K562 (cell line): ENCODE measurements around the gene PINK1. TPM values are rescaled to one million over a fixed set of nuclear protein-coding genes. Genes with fewer than 3 reads are reported as not detected.
A peak's percentile ranks its signal among the peaks of the same experiment; 100 is the strongest.

Source experiments
- BCOR ChIP-seq: fragments of 450-650 bp; IDR thresholded peaks from 2 replicates; pipeline ENCODE4 v1.6.1; 2016
- ELK3 ChIP-seq: fragments of 450-650 bp; formaldehyde crosslinking; IDR thresholded peaks from 2 replicates; pipeline ENCODE4 v1.4.0; 2020; ENCODE audit warnings: mild to moderate bottlenecking
- EZH2 ChIP-seq: IDR thresholded peaks from 2 replicates; pipeline ENCODE4 v1.6.1; 2012; ENCODE audit warnings: low read depth, mild to moderate bottlenecking, inconsistent platforms, low read length, borderline replicate concordance
- HNRNPK ChIP-seq: fragments of 200-400 bp; formaldehyde crosslinking; IDR thresholded peaks from one replicate; pipeline ENCODE4 v1.6.1; 2018; ENCODE audit warnings: mild to moderate bottlenecking, low read depth, low read length; ENCODE audit not compliant: poor library complexity, severe bottlenecking
- JUND ChIP-seq, 2 experiments: IDR thresholded peaks; 2 replicates in 1 of 2; 3 replicates in 1 of 2; pipeline ENCODE4 v1.6.1; 2011; ENCODE audit warnings: borderline replicate concordance in 2 of 2, low read depth in 2 of 2, low read length in 2 of 2, improper control_type of control experiment in 1 of 2, missing biosample characterization in 1 of 2, missing genetic modification characterization in 1 of 2, missing genetic modification reagents in 1 of 2
- MAX ChIP-seq: sonication (generic); formaldehyde crosslinking; IDR thresholded peaks from 2 replicates; pipeline ENCODE4 v1.9.0; 2022; ENCODE audit warnings: mild to moderate bottlenecking, missing genetic modification reagents
- MCM3 ChIP-seq: fragments of 450-650 bp; IDR thresholded peaks from 2 replicates; pipeline ENCODE4 v1.6.1; 2016
- MTA1 ChIP-seq: fragments of 450-650 bp; IDR thresholded peaks from 2 replicates; pipeline ENCODE4 v1.6.1; 2017; ENCODE audit warnings: borderline replicate concordance
- MTA2 ChIP-seq: fragments of 450-650 bp; IDR thresholded peaks from 2 replicates; pipeline ENCODE4 v1.6.1; 2016; ENCODE audit warnings: low read depth
- NCOA6 ChIP-seq: fragments of 450-650 bp; IDR thresholded peaks from 2 replicates; pipeline ENCODE4 v1.6.1; 2017; ENCODE audit warnings: mild to moderate bottlenecking
- NONO ChIP-seq, 2 experiments: fragments of 200-400 bp in 1 of 2; fragments of 450-650 bp in 1 of 2; formaldehyde crosslinking in 1 of 2; IDR thresholded peaks; 2 replicates each; pipeline ENCODE4 v1.6.1; 2017; ENCODE audit warnings: low read depth in 2 of 2, mild to moderate bottlenecking in 2 of 2, moderate library complexity in 2 of 2, low read length in 1 of 2
- NR2C2 ChIP-seq, 2 experiments: fragments of 200-800 bp in 1 of 2; sonication (Bioruptor generic) in 1 of 2; sonication (generic) in 1 of 2; formaldehyde crosslinking in 1 of 2; IDR thresholded peaks; 2 replicates each; pipeline versions ENCODE4 v1.6.1 to v1.8.0; 2016 to 2022; ENCODE audit warnings: mild to moderate bottlenecking in 1 of 2, missing compliant biosample characterization in 1 of 2, missing genetic modification characterization in 1 of 2, missing genetic modification reagents in 1 of 2
- POU5F1 ChIP-seq: fragments of 150-350 bp; IDR thresholded peaks from 2 replicates; pipeline ENCODE4 v1.6.1; 2014; ENCODE audit warnings: borderline replicate concordance, low read length, low read depth, mild to moderate bottlenecking; ENCODE audit not compliant: partially characterized antibody
- PRMT5 ChIP-seq: sonication (generic); formaldehyde crosslinking; IDR thresholded peaks from 2 replicates; pipeline ENCODE4 v1.5.0; 2020; ENCODE audit warnings: missing genetic modification reagents
- RBM25 ChIP-seq: fragments of 200-400 bp; formaldehyde crosslinking; IDR thresholded peaks from 2 replicates; pipeline ENCODE4 v1.6.1; 2018; ENCODE audit warnings: low read length, low read depth, moderate library complexity; ENCODE audit not compliant: severe bottlenecking
- SETDB1 ChIP-seq: IDR thresholded peaks from one replicate; pipeline ENCODE4 v1.6.1; 2012; ENCODE audit warnings: low read length, control low read depth, inconsistent platforms
- ZBTB11 ChIP-seq, 3 experiments: fragments of 200-800 bp in 1 of 3; fragments of 250-450 bp in 1 of 3; fragments of 450-650 bp in 1 of 3; sonication (Bioruptor Pico) in 1 of 3; sonication (Bioruptor generic) in 1 of 3; formaldehyde crosslinking in 1 of 3; IDR thresholded peaks; 2 replicates each; pipeline versions ENCODE4 v1.6.1 to v1.8.0; 2016 to 2022; ENCODE audit warnings: mild to moderate bottlenecking in 2 of 3, missing genetic modification characterization in 2 of 3, missing compliant biosample characterization in 1 of 3, moderate library complexity in 1 of 3
- ZNF785 ChIP-seq: fragments of 250-450 bp; sonication (Bioruptor Pico); IDR thresholded peaks from 2 replicates; pipeline ENCODE4 v1.4.0; 2020; ENCODE audit warnings: mild to moderate bottlenecking
- polyA plus RNA-seq, 8 experiments: library from polyadenylated mRNA; depleted of rRNA in 4 of 8; stranded (reverse) in 5 of 8; unstranded in 3 of 8; fragments of >200 nt; fragmentation: Nextera tagmentation in 2 of 8; fragmentation: Illumina TruSeq in 1 of 8; extraction: Ambion mirVana in 2 of 8; extraction: Trizol in 1 of 8; gene quantifications; 2 replicates each; pipeline versions ENCODE4 v1.2.1 to v1.2.3, GENCODE V29; 2011 to 2014; ENCODE audit warnings: inconsistent platforms in 1 of 8, missing spikeins in 1 of 8
- total RNA-seq, 7 experiments: library from RNA; depleted of rRNA in 6 of 7; stranded (reverse); fragments of >200 nt in 6 of 7; fragmentation: Illumina TruSeq in 2 of 7; extraction: Trizol in 2 of 7; gene quantifications; 2 replicates each; pipeline versions ENCODE4 v1.2.1 to v1.2.3, GENCODE V29; 2011 to 2021; ENCODE audit warnings: low replicate concordance in 1 of 7
- TF ChIP-seq, protein P1 (sequence below): IDR thresholded peaks from 2 replicates; pipeline ENCODE4 v1.6.1; 2016; ENCODE audit warnings: missing genetic modification characterization, missing compliant biosample characterization

Gene PINK1
- total and polyA plus RNA-seq, 9 of the 15 experiments (the other 6 are each of a cell fraction or from before 2014, with no cell fraction given), result 1.5 to 11.3 (median 6.8) TPM

- TF ChIP-seq EZH2 (no peak), HNRNPK (no peak), ZBTB11 (CRISPR knock-in tag; IDR thresholded peaks at IDR 0.05) (no peak), MCM3 (no peak), SETDB1 (no peak), POU5F1 (no peak), NR2C2 (CRISPR knock-in tag; IDR thresholded peaks at IDR 0.05) (no peak), NR2C2 (tag; IDR thresholded peaks at IDR 0.05) (peak; percentile 86), JUND (IDR thresholded peaks at IDR 0.05; ENCODE audit: borderline replicate concordance, low read depth, low read length) (peak; percentile 61; the same call in 1 of the 2 replicates), JUND (tag; IDR thresholded peaks at IDR 0.05; ENCODE audit: borderline replicate concordance, low read depth, low read length) (peak; percentile 47; the same call in 1 of the 3 replicates), MTA2 (no peak), MAX (CRISPR knock-in tag) (peak; percentile 89), RBM25 (no peak), ELK3 (CRISPR knock-in tag) (no peak), MTA1 (no peak), ZNF785 (CRISPR knock-in tag) (no peak), NCOA6 (no peak; the same call in 1 of the 2 replicates), PRMT5 (no peak), BCOR (0 out of 2 replicates have a peak, but pooled peaks have one; percentile 31), NONO (IDR thresholded peaks at IDR 0.05; ENCODE audit: low read depth in 2 of 2, low read length in 1 of 2) (peak in 1 of 2 experiments; percentile 92; a peak in 2 of 4 replicates)
- TF ChIP-seq, protein P1, sequence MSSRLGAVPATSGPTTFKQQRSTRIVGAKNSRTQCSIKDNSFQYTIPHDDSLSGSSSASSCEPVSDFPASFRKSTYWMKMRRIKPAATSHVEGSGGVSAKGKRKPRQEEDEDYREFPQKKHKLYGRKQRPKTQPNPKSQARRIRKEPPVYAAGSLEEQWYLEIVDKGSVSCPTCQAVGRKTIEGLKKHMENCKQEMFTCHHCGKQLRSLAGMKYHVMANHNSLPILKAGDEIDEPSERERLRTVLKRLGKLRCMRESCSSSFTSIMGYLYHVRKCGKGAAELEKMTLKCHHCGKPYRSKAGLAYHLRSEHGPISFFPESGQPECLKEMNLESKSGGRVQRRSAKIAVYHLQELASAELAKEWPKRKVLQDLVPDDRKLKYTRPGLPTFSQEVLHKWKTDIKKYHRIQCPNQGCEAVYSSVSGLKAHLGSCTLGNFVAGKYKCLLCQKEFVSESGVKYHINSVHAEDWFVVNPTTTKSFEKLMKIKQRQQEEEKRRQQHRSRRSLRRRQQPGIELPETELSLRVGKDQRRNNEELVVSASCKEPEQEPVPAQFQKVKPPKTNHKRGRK (tag), result no peak
These were observed at the start of gene PINK1 (continued) for GRCh38 chr1:20633190-20634064.
